GM23248 (cell line): Measurements from ENCODE around the gene PRPF4.

Experiments
- EZH2 ChIP-seq: fragments of 200-600 bp; sonication (generic); IDR thresholded peaks from 2 replicates; pipeline ENCODE4 v1.6.1; 2018; ENCODE audit warnings: antibody characterized with exemption, mild to moderate bottlenecking; ENCODE audit not compliant: insufficient read depth, poor library complexity, severe bottlenecking
- EZH2phosphoT487 ChIP-seq: fragments of 200-600 bp; sonication (generic); IDR thresholded peaks from 2 replicates; pipeline ENCODE4 v1.6.1; 2018; ENCODE audit warnings: antibody characterized with exemption, moderate library complexity, mild to moderate bottlenecking, low read depth; ENCODE audit not compliant: insufficient read depth

DNA sequence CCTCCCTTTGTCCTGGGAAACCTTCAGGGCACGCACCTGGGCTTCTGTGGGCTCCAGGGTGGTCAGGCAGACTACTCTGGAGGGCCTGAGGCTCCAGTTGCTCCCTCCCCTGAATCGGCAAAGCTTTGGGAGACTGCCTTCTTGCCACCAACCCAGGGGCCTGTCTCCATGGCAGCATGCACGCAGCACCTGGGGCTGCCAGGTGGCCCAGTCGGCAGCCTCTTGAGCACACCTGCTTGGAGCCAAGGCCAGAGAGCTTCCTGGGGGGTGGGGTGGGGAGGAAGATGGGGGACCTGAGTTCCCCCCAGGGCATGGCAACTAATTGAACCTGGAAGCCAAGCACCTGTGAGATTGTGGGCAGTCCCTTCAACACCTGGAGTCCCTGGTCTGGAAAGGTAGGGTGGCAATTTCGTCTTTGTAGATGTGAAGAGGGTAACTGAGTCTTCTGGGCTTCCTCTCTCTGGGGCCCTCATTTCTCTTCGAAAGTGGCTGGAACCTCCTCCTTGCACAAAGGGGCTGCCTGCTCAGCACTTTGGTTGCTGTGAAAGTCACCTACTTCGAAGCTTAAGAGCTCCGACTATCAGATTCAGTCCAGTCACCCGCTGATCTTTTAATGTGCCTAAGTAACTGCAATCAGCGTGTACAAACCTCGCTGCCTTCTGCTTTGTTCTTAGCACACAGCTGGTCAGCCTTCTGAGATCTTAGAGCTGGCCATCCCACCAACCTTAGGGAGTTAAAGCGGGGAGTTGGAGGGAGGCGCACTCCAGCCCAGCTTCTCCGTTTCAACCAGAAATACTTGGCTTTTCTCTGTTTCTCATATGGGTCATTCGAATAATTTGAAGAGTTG lies 23.7 kb downstream of the PRPF4 start:
- TF ChIP-seq EZH2: no peak
- TF ChIP-seq EZH2phosphoT487: no peak
